CD14-positive monocyte (primary cell): ENCODE measurements around the gene CYSTM1. TPM values are rescaled to one million over a fixed set of nuclear protein-coding genes. Genes with fewer than 3 reads are reported as not detected.

Source experiments
- DNase-seq, 3 donors: peaks; one replicate each; pipeline ENCODE4 v3.0.0-alpha.2; 2011 to 2022
- H2AFZ ChIP-seq: 2 replicates; pipeline ENCODE4 v1.6.0; 2012; ENCODE audit warnings: mild to moderate bottlenecking, low read depth, low read length, inconsistent platforms; ENCODE audit not compliant: insufficient read depth, poor library complexity, severe bottlenecking
- H3K27ac ChIP-seq, 2 donors: 1 replicate in 1 of 2; 2 replicates in 1 of 2; pipeline ENCODE4 v1.5.1; 2012 to 2013; ENCODE audit warnings: low read length in 2 of 2, control low read depth in 1 of 2, inconsistent platforms in 1 of 2, low read depth in 1 of 2, mild to moderate bottlenecking in 1 of 2
- H3K27me3 ChIP-seq, 2 donors: one replicate each; pipeline versions ENCODE4 v1.6.0 to v1.6.1; 2011 to 2013; ENCODE audit warnings: low read length in 2 of 2; ENCODE audit not compliant: control insufficient read depth in 2 of 2, insufficient read depth in 2 of 2
- H3K36me3 ChIP-seq, 2 donors: replicated peaks in 1 of 2; 1 replicate in 1 of 2; 2 replicates in 1 of 2; pipeline versions ENCODE4 v1.5.1 to v1.6.1; 2012 to 2013; ENCODE audit warnings: low read length in 2 of 2, control low read depth in 1 of 2, inconsistent platforms in 1 of 2, mild to moderate bottlenecking in 1 of 2; ENCODE audit not compliant: insufficient read depth in 2 of 2, control insufficient read depth in 1 of 2
- H3K4me1 ChIP-seq, 2 donors: 1 replicate in 1 of 2; 2 replicates in 1 of 2; pipeline versions ENCODE4 v1.5.1 to v1.6.1; 2012 to 2013; ENCODE audit warnings: low read length in 2 of 2, control low read depth in 1 of 2, inconsistent platforms in 1 of 2, mild to moderate bottlenecking in 1 of 2, moderate library complexity in 1 of 2; ENCODE audit not compliant: insufficient read depth in 2 of 2, control insufficient read depth in 1 of 2
- H3K4me2 ChIP-seq: replicated peaks from 2 replicates; pipeline ENCODE3; 2012; ENCODE audit warnings: low read length, moderate library complexity, mild to moderate bottlenecking; ENCODE audit not compliant: poor library complexity, severe bottlenecking; ENCODE audit errors: extremely low read depth
- H3K4me3 ChIP-seq, 3 experiments: fragments of 200-600 bp in 1 of 3; sonication (generic) in 1 of 3; replicated peaks in 1 of 3; 1 replicate in 2 of 3; 2 replicates in 1 of 3; pipeline ENCODE4 v1.5.1; 2011 to 2013; ENCODE audit warnings: low read length in 3 of 3, mild to moderate bottlenecking in 3 of 3, control low read depth in 2 of 3, low read depth in 2 of 3, inconsistent platforms in 1 of 3, moderate library complexity in 1 of 3
- H3K79me2 ChIP-seq: 2 replicates; pipeline ENCODE4 v1.6.0; 2012; ENCODE audit warnings: mild to moderate bottlenecking, control low read depth, inconsistent platforms, low read length, moderate library complexity; ENCODE audit not compliant: insufficient read depth
- H3K9ac ChIP-seq: 2 replicates; pipeline ENCODE4 v1.6.0; 2017; ENCODE audit warnings: low read length, mild to moderate bottlenecking; ENCODE audit not compliant: insufficient read depth, poor library complexity, severe bottlenecking
- H3K9me3 ChIP-seq, 2 donors: replicated peaks in 1 of 2; 1 replicate in 1 of 2; 2 replicates in 1 of 2; pipeline versions ENCODE4 v1.5.1 to v1.6.1; 2012 to 2013; ENCODE audit warnings: low read length in 2 of 2, control low read depth in 1 of 2; ENCODE audit not compliant: control insufficient read depth in 1 of 2, insufficient read depth in 1 of 2
- H4K20me1 ChIP-seq: 2 replicates; pipeline ENCODE4 v1.6.0; 2012; ENCODE audit warnings: mild to moderate bottlenecking, low read length, control low read depth, moderate library complexity; ENCODE audit not compliant: insufficient read depth
- H3K27ac Mint-ChIP-seq, 7 donors: one replicate each; pipeline ENCODE4 v1.8.0; 2020; ENCODE audit warnings: mild to moderate bottlenecking in 7 of 7, mixed read lengths in 7 of 7, moderate library complexity in 6 of 7, inconsistent platforms in 2 of 7
- H3K27me3 Mint-ChIP-seq, 3 donors: one replicate each; pipeline ENCODE4 v1.8.0; 2021 to 2022; ENCODE audit warnings: low read depth in 3 of 3, mild to moderate bottlenecking in 3 of 3, mixed read lengths in 3 of 3, moderate library complexity in 3 of 3, inconsistent platforms in 1 of 3
- H3K36me3 Mint-ChIP-seq, 2 donors: one replicate each; pipeline ENCODE4 v1.8.0; 2020; ENCODE audit warnings: mixed read lengths in 2 of 2, inconsistent platforms in 1 of 2, mild to moderate bottlenecking in 1 of 2
- H3K4me1 Mint-ChIP-seq: one replicate; pipeline ENCODE4 v1.8.0; 2020; ENCODE audit warnings: mild to moderate bottlenecking, mixed read lengths
- H3K4me3 Mint-ChIP-seq, 2 donors: one replicate each; pipeline ENCODE4 v1.8.0; 2020; ENCODE audit warnings: mild to moderate bottlenecking in 2 of 2, mixed read lengths in 2 of 2, moderate library complexity in 1 of 2
- H3K9me3 Mint-ChIP-seq, 7 donors: one replicate each; pipeline ENCODE4 v1.8.0; 2020 to 2022; ENCODE audit warnings: mixed read lengths in 7 of 7, mild to moderate bottlenecking in 6 of 7, moderate library complexity in 6 of 7, inconsistent platforms in 2 of 7
- WGBS: methylation state at CpG from one replicate; pipeline ENCODE4 v1.1.5; 2013; ENCODE audit warnings: missing lambda C conversion rate; ENCODE audit not compliant: insufficient coverage; 5-methylcytosine and 5-hydroxymethylcytosine counted together
- intact Hi-C, 2 donors: fragments of 100-400 bp; cut with micrococcal nuclease; formaldehyde crosslinking; loops; one replicate each; pipeline versions ENCODE4 v1.15.0 to v1.15.1; 2023
- polyA plus RNA-seq, 3 donors: library from polyadenylated mRNA; depleted of rRNA in 1 of 3; unstranded in 2 of 3; stranded (reverse) in 1 of 3; fragments of 300-500 nt in 2 of 3; fragments of >200 nt in 1 of 3; fragmentation: Illumina TruSeq in 2 of 3; gene quantifications; 1 replicate in 2 of 3; 2 replicates in 1 of 3; pipeline ENCODE4 v1.2.3, GENCODE V29; 2012 to 2021
- TF ChIP-seq, protein P1 (sequence below): fragments of 200-600 bp; IDR thresholded peaks from one replicate; pipeline ENCODE4 v1.8.0; 2022; ENCODE audit warnings: antibody characterized with exemption, mild to moderate bottlenecking

Gene CYSTM1
- polyA plus RNA-seq, 3 donors, result 14.0 to 40.0 (median 36.7) TPM

DNA sequence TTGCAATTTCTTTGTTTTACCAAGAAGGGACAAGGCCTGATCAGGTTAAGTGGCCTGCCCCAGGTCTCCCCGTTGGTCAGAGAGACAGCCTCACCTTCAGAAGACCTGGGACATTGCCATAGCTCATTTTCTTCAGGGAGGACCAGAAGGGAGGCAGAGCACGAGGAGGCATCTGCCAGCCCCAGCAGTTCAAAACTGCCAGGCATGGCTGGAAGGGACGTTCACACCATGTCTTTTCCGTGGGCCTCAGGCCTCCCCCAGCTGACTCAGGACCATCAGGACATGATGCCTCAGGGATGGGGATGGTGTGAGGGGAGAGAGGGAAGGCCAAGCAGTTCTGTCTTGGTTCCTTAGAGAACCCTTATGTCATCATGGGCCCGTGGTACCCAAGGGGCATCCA is 32.7 kb upstream of the CYSTM1 start:
- Histone ChIP-seq H3K4me3 (no peak overlapping the region), H4K20me1 (peaks cover 44% of the 10 kb centered on the region), H3K9me3 (no peaks in the 10 kb centered on the region), H3K9ac (no peak overlapping the region), H3K36me3 (no peaks in the 10 kb centered on the region), H3K4me1 (peaks cover 15 to 20% of the 10 kb centered on the region in 2 donors), H3K4me2 (no peak overlapping the region), H2AFZ (no peak overlapping the region), H3K79me2 (no peaks in the 10 kb centered on the region), H3K27me3 (peaks cover 17 to 27% of the 10 kb centered on the region in 2 donors), H3K27ac (no peak overlapping the region)
- Mint-ChIP-seq H3K4me1 (peaks cover 30% of the 10 kb centered on the region), H3K27me3 (peaks cover 28 to 39% (median 36%) of the 10 kb centered on the region in 3 donors), H3K36me3 (peaks cover 5 to 10% of the 10 kb centered on the region in 2 donors), H3K9me3 (peaks cover 0 to 11% (median 0%) of the 10 kb centered on the region in 7 donors), H3K27ac (no peak overlapping the region), H3K4me3 (no peak overlapping the region)
- intact Hi-C loops, result loop anchor here (5.0 kb wide), 1 partner anchor 65 kb away; no protein-coding TSS in a partner anchor
- DNase-seq, result no peak
- 99% methylated on average over 4 of the region's 5 CpGs for WGBS
- TF ChIP-seq, protein P1, sequence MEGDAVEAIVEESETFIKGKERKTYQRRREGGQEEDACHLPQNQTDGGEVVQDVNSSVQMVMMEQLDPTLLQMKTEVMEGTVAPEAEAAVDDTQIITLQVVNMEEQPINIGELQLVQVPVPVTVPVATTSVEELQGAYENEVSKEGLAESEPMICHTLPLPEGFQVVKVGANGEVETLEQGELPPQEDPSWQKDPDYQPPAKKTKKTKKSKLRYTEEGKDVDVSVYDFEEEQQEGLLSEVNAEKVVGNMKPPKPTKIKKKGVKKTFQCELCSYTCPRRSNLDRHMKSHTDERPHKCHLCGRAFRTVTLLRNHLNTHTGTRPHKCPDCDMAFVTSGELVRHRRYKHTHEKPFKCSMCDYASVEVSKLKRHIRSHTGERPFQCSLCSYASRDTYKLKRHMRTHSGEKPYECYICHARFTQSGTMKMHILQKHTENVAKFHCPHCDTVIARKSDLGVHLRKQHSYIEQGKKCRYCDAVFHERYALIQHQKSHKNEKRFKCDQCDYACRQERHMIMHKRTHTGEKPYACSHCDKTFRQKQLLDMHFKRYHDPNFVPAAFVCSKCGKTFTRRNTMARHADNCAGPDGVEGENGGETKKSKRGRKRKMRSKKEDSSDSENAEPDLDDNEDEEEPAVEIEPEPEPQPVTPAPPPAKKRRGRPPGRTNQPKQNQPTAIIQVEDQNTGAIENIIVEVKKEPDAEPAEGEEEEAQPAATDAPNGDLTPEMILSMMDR, result no peak

DNA sequence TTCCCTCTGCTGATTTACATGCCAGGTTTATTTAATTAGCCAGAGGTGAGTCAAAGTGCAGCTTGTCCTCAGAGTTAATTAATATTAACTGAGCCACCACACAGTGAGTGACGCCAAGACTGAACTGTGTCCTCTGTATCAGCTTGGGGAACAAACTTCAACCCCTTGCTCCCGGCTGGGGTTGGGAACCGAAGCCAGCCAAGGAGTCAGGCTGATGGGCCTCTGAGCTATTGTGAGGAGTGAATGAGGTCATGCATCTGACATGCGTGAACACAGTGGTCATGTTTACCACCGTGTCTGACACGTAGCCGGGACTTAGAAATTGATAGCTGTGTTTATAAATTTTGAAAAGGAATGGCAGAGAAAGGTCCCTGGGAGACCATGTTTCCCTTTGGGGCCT is 32.1 kb upstream of the CYSTM1 start:
- Histone ChIP-seq H3K4me3 (no peak overlapping the region), H3K9me3 (no peaks in the 10 kb centered on the region), H3K4me2 (no peak overlapping the region), H4K20me1 (peaks cover 50% of the 10 kb centered on the region), H3K27me3 (peaks cover 23 to 33% of the 10 kb centered on the region in 2 donors), H3K79me2 (no peaks in the 10 kb centered on the region), H3K4me1 (peaks cover 15 to 20% of the 10 kb centered on the region in 2 donors), H2AFZ (no peak overlapping the region), H3K9ac (no peak overlapping the region), H3K27ac (no peak overlapping the region), H3K36me3 (no peaks in the 10 kb centered on the region)
- WGBS, result 96% methylated on average over 5 of the region's 7 CpGs
- TF ChIP-seq, protein P1, result no peak
- H3K9me3 Mint-ChIP-seq, result peaks cover 0 to 11% (median 0%) of the 10 kb centered on the region in 7 donors
- no peak overlapping the region for H3K4me3 Mint-ChIP-seq
- peaks cover 5 to 12% of the 10 kb centered on the region in 2 donors for H3K36me3 Mint-ChIP-seq
- peaks cover 33 to 45% (median 42%) of the 10 kb centered on the region in 3 donors for H3K27me3 Mint-ChIP-seq
- H3K27ac Mint-ChIP-seq, result no peak overlapping the region
- no peak for DNase-seq
- H3K4me1 Mint-ChIP-seq, result peaks cover 30% of the 10 kb centered on the region
- intact Hi-C loops, result loop anchor here (5.0 kb wide), 1 partner anchor 66 kb away; no protein-coding TSS in a partner anchor
